Activated CD4-positive, alpha-beta T cell treated with anti-CD3 and anti-CD28 coated beads, Interleukin-2, amount 10 ng/mL, durations not matched to agents 7 days and 5 days (primary cell): ENCODE measurements around the gene NECTIN1. TPM values are rescaled to one million over a fixed set of nuclear protein-coding genes. Genes with fewer than 3 reads are reported as not detected.

Experiments used
- CTCF ChIA-PET: fragments of 350-600 bp; sonication (Branson Sonifier 250); formaldehyde crosslinking; loops from one replicate; lab custom pipeline; 2021; ENCODE audit warnings: antibody characterized with exemption; lab: Charles Lee
- POLR2A ChIA-PET: fragments of 350-600 bp; sonication (Branson Sonifier 250); formaldehyde crosslinking; loops from one replicate; lab custom pipeline; 2021; ENCODE audit warnings: antibody characterized with exemption; lab: Charles Lee
- DNase-seq: peaks from one replicate; pipeline ENCODE4 v3.0.0-alpha.2; 2020
- H3K27ac Mint-ChIP-seq: one replicate; pipeline ENCODE4 v1.8.0; 2021; ENCODE audit warnings: mild to moderate bottlenecking, moderate library complexity, mixed read lengths
- H3K27me3 Mint-ChIP-seq: one replicate; pipeline ENCODE4 v1.8.0; 2021; ENCODE audit warnings: mixed read lengths
- H3K36me3 Mint-ChIP-seq: one replicate; pipeline ENCODE4 v1.8.0; 2021; ENCODE audit warnings: low read depth, mixed read lengths
- H3K4me1 Mint-ChIP-seq: one replicate; pipeline ENCODE4 v1.8.0; 2021; ENCODE audit warnings: mixed read lengths
- H3K4me3 Mint-ChIP-seq: one replicate; pipeline ENCODE4 v1.8.0; 2021; ENCODE audit warnings: mild to moderate bottlenecking, moderate library complexity, mixed read lengths
- H3K9me3 Mint-ChIP-seq: one replicate; pipeline ENCODE4 v1.8.0; 2021; ENCODE audit warnings: mixed read lengths
- total RNA-seq, 2 experiments: library from RNA; stranded (reverse); gene quantifications; one replicate each; pipeline ENCODE4 v1.2.3, GENCODE V29; 2021

Gene NECTIN1
- total RNA-seq, 2 experiments from 2014 or later = 0.21 to 0.30 TPM

DNA sequence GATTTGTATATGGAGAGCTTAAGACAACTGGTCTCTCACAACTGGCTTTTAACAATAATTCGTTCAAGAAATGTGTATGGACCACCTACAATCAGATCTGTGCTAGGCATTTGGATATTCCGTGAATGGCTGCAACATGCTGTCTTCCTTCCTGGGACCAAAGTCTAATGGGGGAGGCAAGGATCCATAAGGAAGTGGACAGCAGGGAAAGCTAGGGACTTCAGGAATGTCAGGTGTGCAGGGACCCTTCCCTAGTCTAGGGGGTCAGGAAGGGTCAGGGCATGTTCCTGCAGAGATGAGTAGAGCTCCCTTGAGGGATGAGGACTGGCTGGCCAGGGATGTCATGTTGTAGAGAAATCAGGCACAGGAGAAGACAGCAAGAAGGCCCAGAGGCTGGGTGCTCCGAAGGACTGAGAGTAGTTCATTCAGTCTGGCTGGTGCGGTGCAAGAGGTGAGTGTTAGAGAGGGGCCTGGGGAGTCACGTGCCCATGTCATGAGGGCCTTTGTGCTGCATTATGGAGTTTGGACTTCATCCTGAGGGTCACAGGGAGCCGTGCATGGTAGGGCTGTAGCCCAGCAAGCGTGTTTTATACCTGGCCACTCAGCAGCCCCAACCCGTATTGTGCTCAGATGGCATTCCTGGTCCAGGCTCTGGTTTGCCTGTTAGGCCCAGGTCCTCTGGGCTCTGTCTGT is 8.5 kb upstream of the NECTIN1 start:
- Mint-ChIP-seq H3K4me1 (no peaks in the 10 kb centered on the region), H3K27ac (no peak overlapping the region), H3K4me3 (no peak overlapping the region), H3K36me3 (no peaks in the 10 kb centered on the region), H3K9me3 (no peaks in the 10 kb centered on the region), H3K27me3 (peaks cover 36% of the 10 kb centered on the region)
- no peak for DNase-seq
- CTCF ChIA-PET = no interaction called here
- POLR2A ChIA-PET = no interaction called here

- POLR2A ChIA-PET = no interaction called here
Observed at GRCh38 chr11:119734788-119735187, 5.8 kb upstream of the NECTIN1 start.

GRCh38 chr11:119730789-119731386 is 1.9 kb upstream of the NECTIN1 start:
- Mint-ChIP-seq H3K4me1 (peaks cover 9% of the 10 kb centered on the region), H3K27me3 (peaks cover 54% of the 10 kb centered on the region), H3K4me3 (no peak overlapping the region), H3K9me3 (no peaks in the 10 kb centered on the region), H3K27ac (no peak overlapping the region), H3K36me3 (no peaks in the 10 kb centered on the region)
- DNase-seq = no peak
- POLR2A ChIA-PET = no interaction called here
- CTCF ChIA-PET = interaction anchor here (0.9 kb wide), 1 partner anchor 50 kb away, joined by 3 read pairs; no protein-coding TSS in a partner anchor

More at GRCh38 chr11:119734788-119735187, 5.8 kb upstream of the NECTIN1 start:
- Mint-ChIP-seq H3K27ac (no peak overlapping the region), H3K9me3 (no peaks in the 10 kb centered on the region), H3K4me3 (no peak overlapping the region), H3K36me3 (no peaks in the 10 kb centered on the region), H3K4me1 (no peaks in the 10 kb centered on the region), H3K27me3 (peaks cover 36% of the 10 kb centered on the region)
- DNase-seq = no peak
- CTCF ChIA-PET = no interaction called here

DNA sequence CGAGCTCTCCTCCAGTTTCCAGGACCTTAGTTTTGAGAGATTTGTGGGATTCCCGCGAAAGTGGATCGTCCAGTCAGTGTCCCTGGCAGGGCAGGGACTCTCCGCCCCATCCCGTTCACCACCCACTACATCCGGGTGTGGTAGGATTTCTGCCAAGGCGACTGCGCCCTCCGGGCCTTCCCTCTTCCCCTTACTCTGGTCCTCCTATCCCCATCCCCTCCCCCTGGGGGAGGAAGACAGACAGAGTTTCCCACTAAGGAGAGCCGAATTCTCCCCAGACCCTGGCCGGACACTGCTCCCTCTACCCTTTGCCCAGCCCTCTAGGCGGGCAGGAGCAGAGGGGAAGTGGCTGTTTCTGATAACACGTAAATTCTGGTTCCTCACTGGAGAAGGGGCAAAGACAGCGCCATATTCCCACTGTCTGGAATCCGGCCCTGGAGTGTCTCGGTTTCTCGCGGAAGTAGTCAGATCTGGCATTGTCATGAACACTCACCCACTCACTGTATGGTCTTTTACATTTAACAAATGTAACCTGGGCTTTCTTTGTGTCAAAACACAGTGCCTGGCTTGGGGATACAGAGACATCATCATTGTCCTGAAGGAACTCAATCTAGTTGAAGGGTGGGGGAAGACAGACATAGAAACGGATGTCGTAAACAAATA is 1.1 kb upstream of the NECTIN1 start:
- Mint-ChIP-seq H3K36me3 (no peaks in the 10 kb centered on the region), H3K27me3 (peaks cover 57% of the 10 kb centered on the region), H3K27ac (no peak overlapping the region), H3K9me3 (no peaks in the 10 kb centered on the region), H3K4me3 (peak overlapping the region; percentile 65), H3K4me1 (peaks cover 9% of the 10 kb centered on the region)
- ChIA-PET POLR2A (no interaction called here), CTCF (interaction anchor here (0.8 to 1.8 kb wide), 26 partner anchors 9 to 396 kb away, joined by 3 to 16 read pairs (median 5); no protein-coding TSS in a partner anchor)
- no peak for DNase-seq

DNA sequence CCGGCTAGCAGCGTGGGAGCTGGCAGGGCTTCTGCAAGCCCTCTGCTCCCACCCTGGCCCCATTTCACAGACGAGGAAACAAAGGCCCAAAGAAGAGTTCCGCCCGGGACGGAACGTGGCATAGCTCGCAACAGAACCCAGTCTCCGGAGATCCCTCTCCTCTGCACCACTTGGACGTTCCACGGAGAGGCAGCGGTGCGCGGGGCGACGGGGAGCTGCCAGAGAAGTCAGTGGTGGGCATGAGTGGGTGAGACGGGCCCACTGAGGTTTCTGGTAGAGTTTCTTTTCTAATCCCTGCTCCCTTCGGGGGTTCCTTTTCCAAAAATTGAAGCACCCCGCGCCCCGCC is 554 bp upstream of the NECTIN1 start:
- ChIA-PET CTCF (interaction anchor here (0.8 to 1.8 kb wide), 28 partner anchors 8 to 397 kb away, joined by 3 to 16 read pairs (median 4); no protein-coding TSS in a partner anchor), POLR2A (no interaction called here)
- Mint-ChIP-seq H3K27ac (no peak overlapping the region), H3K36me3 (no peaks in the 10 kb centered on the region), H3K4me3 (peak overlapping the region; percentile 65), H3K27me3 (peaks cover 56% of the 10 kb centered on the region), H3K9me3 (no peaks in the 10 kb centered on the region), H3K4me1 (peaks cover 9% of the 10 kb centered on the region)
- DNase-seq = no peak

DNA sequence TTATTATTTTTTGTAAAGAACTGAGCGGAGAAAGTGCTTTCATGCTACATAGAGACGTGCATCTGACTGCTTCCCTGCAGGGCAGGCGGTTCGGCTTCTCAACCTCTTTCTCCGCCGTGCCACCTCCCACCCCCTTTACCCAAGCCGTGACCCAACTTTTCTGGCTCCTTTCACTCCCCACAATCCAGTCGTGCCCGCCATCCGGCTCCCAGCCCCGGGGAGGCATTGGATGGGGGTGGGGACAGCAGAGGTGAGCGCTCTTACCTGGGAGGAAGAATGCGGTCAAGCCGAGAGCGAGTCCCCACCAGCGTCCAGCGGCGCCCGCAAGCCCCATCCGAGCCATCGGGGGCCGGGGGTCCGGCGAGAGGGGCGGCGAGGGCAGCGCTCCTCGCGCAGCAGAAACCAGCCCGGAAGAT is 781 bp downstream of the NECTIN1 start:
- no peak overlapping the region for H3K27ac Mint-ChIP-seq
- no peaks in the 10 kb centered on the region for H3K9me3 Mint-ChIP-seq
- H3K4me1 Mint-ChIP-seq = peaks cover 9% of the 10 kb centered on the region
- no peaks in the 10 kb centered on the region for H3K36me3 Mint-ChIP-seq
- DNase-seq = no peak
- ChIA-PET POLR2A (no interaction called here), CTCF (interaction anchor here (1.5 to 1.8 kb wide), 2 partner anchors 11 to 37 kb away, joined by 5 to 8 read pairs; no protein-coding TSS in a partner anchor)
- H3K27me3 Mint-ChIP-seq = peaks cover 47% of the 10 kb centered on the region
- peak overlapping the region; percentile 66 for H3K4me3 Mint-ChIP-seq

GRCh38 chr11:119727523-119728151 is 1.4 kb downstream of the NECTIN1 start:
- H3K27ac Mint-ChIP-seq = no peak overlapping the region
- ChIA-PET CTCF (interaction anchor here (1.3 to 1.5 kb wide), 3 partner anchors 11 to 371 kb away, joined by 3 to 5 read pairs (median 3); no protein-coding TSS in a partner anchor), POLR2A (no interaction called here)
- DNase-seq = no peak
- H3K36me3 Mint-ChIP-seq = no peaks in the 10 kb centered on the region
- peaks cover 9% of the 10 kb centered on the region for H3K4me1 Mint-ChIP-seq
- H3K4me3 Mint-ChIP-seq = peak overlapping the region; percentile 66
- no peaks in the 10 kb centered on the region for H3K9me3 Mint-ChIP-seq
- peaks cover 47% of the 10 kb centered on the region for H3K27me3 Mint-ChIP-seq

DNA sequence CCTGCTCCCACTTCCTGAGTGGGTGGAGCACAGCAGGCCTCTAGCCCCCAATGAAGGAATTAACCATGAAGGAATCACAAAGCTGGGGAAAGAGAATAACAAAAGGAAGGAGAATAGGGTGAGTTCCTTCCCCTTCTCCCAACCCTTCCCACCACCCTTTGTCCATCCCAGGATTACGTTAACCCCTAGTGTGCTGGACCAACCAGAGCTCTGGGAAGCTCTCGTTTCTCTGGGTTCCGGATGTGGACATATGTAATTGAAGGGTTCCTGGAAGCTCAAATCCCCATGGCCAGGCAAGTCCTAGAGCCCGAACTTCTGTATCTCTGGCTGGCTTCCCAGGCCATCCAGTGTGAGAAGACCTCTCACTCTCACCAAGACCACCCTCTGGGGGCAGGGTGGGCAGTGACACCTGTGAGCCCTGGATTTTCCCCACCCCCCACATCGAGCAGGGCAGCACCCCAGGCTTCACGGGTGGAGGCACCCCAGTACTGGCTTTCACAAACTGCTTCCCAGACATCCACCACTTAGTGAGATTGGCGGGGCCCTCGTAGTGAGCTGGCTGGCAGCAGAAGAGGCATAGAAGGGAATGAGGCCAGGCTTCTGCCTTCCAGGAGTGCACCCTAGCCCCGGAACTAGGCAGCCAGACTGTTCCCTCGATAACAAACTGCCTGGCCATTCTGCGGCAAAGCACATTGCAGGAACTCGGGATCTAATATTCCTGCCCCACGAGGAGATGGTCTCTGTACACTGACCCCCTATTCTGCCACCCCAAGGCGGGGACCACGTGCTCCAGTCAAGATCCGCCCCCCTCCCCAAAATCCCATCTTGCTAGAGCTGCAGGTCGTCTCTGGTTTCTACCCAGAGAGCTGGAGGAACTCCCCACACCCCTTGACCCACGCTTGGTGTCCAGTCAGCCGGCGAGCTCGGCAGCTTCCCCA is 2.1 kb downstream of the NECTIN1 start:
- Mint-ChIP-seq H3K4me1 (peaks cover 9% of the 10 kb centered on the region), H3K36me3 (no peaks in the 10 kb centered on the region), H3K9me3 (no peaks in the 10 kb centered on the region), H3K27me3 (peaks cover 49% of the 10 kb centered on the region), H3K4me3 (peak overlapping the region; percentile 6), H3K27ac (no peak overlapping the region)
- CTCF ChIA-PET = interaction anchor here (1.3 to 1.5 kb wide), 3 partner anchors 12 to 370 kb away, joined by 3 to 5 read pairs (median 3); no protein-coding TSS in a partner anchor
- no peak for DNase-seq
- POLR2A ChIA-PET = no interaction called here

DNA sequence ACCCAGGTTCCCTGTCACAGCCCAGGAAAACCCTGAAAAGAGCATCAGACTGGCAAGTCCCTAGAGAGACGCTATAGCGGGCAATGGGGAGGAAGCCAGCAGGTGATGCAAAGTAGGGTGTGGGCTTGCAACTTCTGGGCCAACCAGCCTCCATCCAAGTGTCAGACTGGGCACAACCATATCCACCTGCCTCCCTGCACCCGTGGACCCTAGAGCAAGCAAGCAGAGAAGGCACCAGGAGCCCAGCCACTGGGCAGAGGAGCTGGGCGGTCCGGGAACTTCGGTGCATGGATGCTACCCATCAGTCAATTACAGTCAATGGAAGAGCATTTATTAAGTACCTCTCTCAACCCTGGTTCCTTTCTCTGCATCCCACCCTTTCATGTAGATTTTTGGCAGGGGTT is 2.8 kb downstream of the NECTIN1 start:
- POLR2A ChIA-PET = no interaction called here
- CTCF ChIA-PET = interaction anchor here (1.3 to 1.4 kb wide), 2 partner anchors 23 to 370 kb away, joined by 3 read pairs; no protein-coding TSS in a partner anchor
- peaks cover 43% of the 10 kb centered on the region for H3K27me3 Mint-ChIP-seq
- H3K27ac Mint-ChIP-seq = no peak overlapping the region
- no peak overlapping the region for H3K4me3 Mint-ChIP-seq
- no peaks in the 10 kb centered on the region for H3K9me3 Mint-ChIP-seq
- H3K36me3 Mint-ChIP-seq = no peaks in the 10 kb centered on the region
- H3K4me1 Mint-ChIP-seq = peaks cover 9% of the 10 kb centered on the region
- DNase-seq = no peak

DNA sequence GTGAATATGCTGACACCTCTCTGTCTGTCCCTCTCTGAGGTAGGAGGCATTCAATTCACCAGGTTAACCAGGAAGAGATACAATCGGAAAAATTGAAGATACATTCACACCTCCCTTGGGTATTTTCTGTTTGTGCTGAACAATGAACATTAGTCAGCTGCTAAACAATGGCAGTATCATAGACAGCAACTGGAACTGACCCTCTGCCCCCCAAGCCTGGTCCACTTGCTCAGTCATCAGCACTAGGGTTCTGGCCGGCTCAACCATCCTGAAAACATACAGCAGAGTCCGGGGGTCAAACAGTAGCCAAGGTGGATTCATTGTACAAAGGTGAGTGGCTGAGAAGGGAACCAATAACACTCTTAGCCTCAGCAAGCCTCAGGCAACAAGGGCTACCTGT is 4.0 kb downstream of the NECTIN1 start:
- POLR2A ChIA-PET = no interaction called here
- no peak for DNase-seq
- H3K36me3 Mint-ChIP-seq = no peaks in the 10 kb centered on the region
- CTCF ChIA-PET = no interaction called here
- no peak overlapping the region for H3K27ac Mint-ChIP-seq
- H3K4me3 Mint-ChIP-seq = no peak overlapping the region
- H3K9me3 Mint-ChIP-seq = no peaks in the 10 kb centered on the region
- peaks cover 34% of the 10 kb centered on the region for H3K27me3 Mint-ChIP-seq
- peaks cover 9% of the 10 kb centered on the region for H3K4me1 Mint-ChIP-seq

DNA sequence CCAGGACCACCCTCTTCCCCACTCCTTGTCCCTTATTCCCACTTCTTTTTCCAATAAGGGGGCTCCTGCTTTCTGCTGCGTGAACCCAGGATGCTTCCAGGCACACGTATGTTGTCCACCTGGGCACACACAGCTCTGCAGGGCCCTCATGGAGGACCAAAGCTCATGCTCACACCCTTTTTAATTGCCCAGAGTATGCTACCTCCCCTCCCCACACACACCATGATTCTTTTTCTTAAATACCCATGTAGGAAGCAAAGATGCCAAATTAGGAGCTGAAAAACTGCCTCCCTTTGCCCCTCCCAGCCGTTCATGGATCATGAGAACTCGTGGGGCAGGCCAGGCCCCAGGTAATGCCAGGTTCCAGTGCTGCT is 5.1 kb downstream of the NECTIN1 start:
- ChIA-PET POLR2A (no interaction called here), CTCF (interaction anchor here (0.6 to 0.7 kb wide), 2 partner anchors 9 to 50 kb away, joined by 3 read pairs; no protein-coding TSS in a partner anchor)
- H3K27ac Mint-ChIP-seq = no peak overlapping the region
- H3K27me3 Mint-ChIP-seq = peaks cover 29% of the 10 kb centered on the region
- peaks cover 6% of the 10 kb centered on the region for H3K4me1 Mint-ChIP-seq
- H3K9me3 Mint-ChIP-seq = no peaks in the 10 kb centered on the region
- no peak overlapping the region for H3K4me3 Mint-ChIP-seq
- H3K36me3 Mint-ChIP-seq = no peaks in the 10 kb centered on the region
- DNase-seq = no peak
